ENCODE results near the gene SERPINB10. TPM values are rescaled to one million over a fixed set of nuclear protein-coding genes. Genes with fewer than 3 reads are reported as not detected.

SERPINB10 gene
- total and polyA plus RNA-seq, 8 donors = 0.10 to 0.58 (median 0.30) TPM; not detected in 1

DNA sequence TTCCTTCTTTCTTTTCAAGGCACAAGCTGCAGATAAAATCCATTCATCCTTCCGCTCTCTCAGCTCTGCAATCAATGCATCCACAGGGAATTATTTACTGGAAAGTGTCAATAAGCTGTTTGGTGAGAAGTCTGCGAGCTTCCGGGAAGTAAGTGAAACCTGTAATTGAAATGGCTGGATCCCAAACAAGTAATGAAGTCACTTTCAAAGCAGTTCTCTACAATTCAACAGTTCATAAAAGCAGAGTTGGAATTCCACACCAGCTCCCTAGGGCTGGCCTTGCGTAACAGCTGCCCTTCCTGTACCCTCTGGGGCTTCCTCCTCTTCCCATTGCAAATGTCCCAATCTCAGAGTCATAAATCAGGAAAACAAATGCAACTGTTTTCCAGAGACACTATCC lies 10.7 kb upstream of the SERPINB10 start:
- ATAC-seq = no peak
- TF ChIP-seq CTCF (IDR thresholded peaks at IDR 0.05) = no peak

GRCh38 chr18:63899206-63899605 lies 8.6 kb upstream of the SERPINB10 start:
- H3K27ac ChIP-seq = no peak overlapping the region
- H3K4me1 ChIP-seq = peaks cover 0 to 16% of the 10 kb centered on the region in 2 donors
- intact Hi-C loops (cut with DNase I) = no loop called here
- ATAC-seq (no peak), DNase-seq (no peak)
- H3K27me3 ChIP-seq = no peaks in the 10 kb centered on the region
- H3K4me3 ChIP-seq = no peak overlapping the region
- H3K9me3 ChIP-seq = no peaks in the 10 kb centered on the region
- no peaks in the 10 kb centered on the region for H3K36me3 ChIP-seq
- TF ChIP-seq CTCF (IDR thresholded peaks at IDR 0.05) = no peak

More for the DNA sequence above, 10.7 kb upstream of the SERPINB10 start:
- intact Hi-C loops (cut with DNase I) = no loop called here
- no peak for DNase-seq
- no peaks in the 10 kb centered on the region for H3K27me3 ChIP-seq
- H3K4me3 ChIP-seq = no peak overlapping the region
- H3K4me1 ChIP-seq = peaks cover 0 to 35% of the 10 kb centered on the region in 2 donors
- no peak overlapping the region for H3K27ac ChIP-seq
- H3K36me3 ChIP-seq = no peaks in the 10 kb centered on the region
- no peaks in the 10 kb centered on the region for H3K9me3 ChIP-seq

GRCh38 chr18:63903851-63904570 lies 3.7 kb upstream of the SERPINB10 start:
- intact Hi-C loops (cut with DNase I) = no loop called here
- Histone ChIP-seq H3K27ac (no peak overlapping the region), H3K4me1 (peaks cover 0 to 6% of the 10 kb centered on the region in 2 donors), H3K27me3 (no peaks in the 10 kb centered on the region), H3K9me3 (no peaks in the 10 kb centered on the region), H3K4me3 (no peak overlapping the region), H3K36me3 (no peaks in the 10 kb centered on the region)
- ATAC-seq = no peak
- TF ChIP-seq CTCF (IDR thresholded peaks at IDR 0.05) = no peak
- no peak for DNase-seq

DNA sequence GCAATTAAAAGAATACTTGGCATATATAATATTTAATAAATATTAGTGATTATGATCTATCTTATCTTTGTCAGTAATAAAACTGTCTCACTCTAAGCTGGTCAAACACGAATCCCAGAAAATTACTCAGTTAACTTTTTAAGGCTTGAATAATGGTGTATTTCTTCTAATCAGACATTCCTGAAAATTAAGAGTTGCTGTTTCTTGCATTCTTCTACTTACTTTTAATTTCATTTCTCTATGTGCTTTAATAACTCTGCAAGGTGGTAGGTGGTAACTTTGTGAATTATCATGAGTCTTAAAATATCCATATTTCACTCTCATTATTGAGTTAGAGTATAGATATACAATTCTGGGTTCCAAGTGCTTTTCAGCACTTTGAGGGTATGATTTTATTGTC lies 3.1 kb upstream of the SERPINB10 start:
- no peak overlapping the region for H3K4me3 ChIP-seq
- no peaks in the 10 kb centered on the region for H3K36me3 ChIP-seq
- no peak for DNase-seq
- no peak overlapping the region for H3K27ac ChIP-seq
- no peak for ATAC-seq
- H3K27me3 ChIP-seq = no peaks in the 10 kb centered on the region
- no peaks in the 10 kb centered on the region for H3K9me3 ChIP-seq
- peaks cover 0 to 6% of the 10 kb centered on the region in 2 donors for H3K4me1 ChIP-seq
- intact Hi-C loops (cut with DNase I) = no loop called here
- TF ChIP-seq CTCF (IDR thresholded peaks at IDR 0.05) = no peak

GRCh38 chr18:63905361-63905760 lies 2.4 kb upstream of the SERPINB10 start:
- Histone ChIP-seq H3K36me3 (no peaks in the 10 kb centered on the region), H3K27me3 (no peaks in the 10 kb centered on the region), H3K4me3 (no peak overlapping the region), H3K9me3 (no peaks in the 10 kb centered on the region), H3K27ac (no peak overlapping the region), H3K4me1 (peaks cover 0 to 8% of the 10 kb centered on the region in 2 donors)
- TF ChIP-seq CTCF (IDR thresholded peaks at IDR 0.05) = no peak
- intact Hi-C loops (cut with DNase I) = no loop called here
- DNase-seq (no peak), ATAC-seq (no peak)
